Activated CD4-positive, alpha-beta T cell treated with anti-CD3 and anti-CD28 coated beads, Interleukin-2, amount 10 ng/mL, durations not matched to agents 7 days and 5 days (primary cell): Measurements from ENCODE around the gene HIKESHI. TPM values are rescaled to one million over a fixed set of nuclear protein-coding genes. Genes with fewer than 3 reads are reported as not detected.
"Not testable (repeated sequence)": the region's sequence is repeated elsewhere in the genome, so short reads cannot be mapped to it uniquely, and the experiment has no call there.

Experiments
- CTCF ChIA-PET: fragments of 350-600 bp; sonication (Branson Sonifier 250); formaldehyde crosslinking; loops from one replicate; lab custom pipeline; 2021; ENCODE audit warnings: antibody characterized with exemption; lab: Charles Lee
- POLR2A ChIA-PET: fragments of 350-600 bp; sonication (Branson Sonifier 250); formaldehyde crosslinking; loops from one replicate; lab custom pipeline; 2021; ENCODE audit warnings: antibody characterized with exemption; lab: Charles Lee
- DNase-seq: peaks from one replicate; pipeline ENCODE4 v3.0.0-alpha.2; 2020
- H3K27ac Mint-ChIP-seq: one replicate; pipeline ENCODE4 v1.8.0; 2021; ENCODE audit warnings: mild to moderate bottlenecking, moderate library complexity, mixed read lengths
- H3K27me3 Mint-ChIP-seq: one replicate; pipeline ENCODE4 v1.8.0; 2021; ENCODE audit warnings: mixed read lengths
- H3K36me3 Mint-ChIP-seq: one replicate; pipeline ENCODE4 v1.8.0; 2021; ENCODE audit warnings: low read depth, mixed read lengths
- H3K4me1 Mint-ChIP-seq: one replicate; pipeline ENCODE4 v1.8.0; 2021; ENCODE audit warnings: mixed read lengths
- H3K4me3 Mint-ChIP-seq: one replicate; pipeline ENCODE4 v1.8.0; 2021; ENCODE audit warnings: mild to moderate bottlenecking, moderate library complexity, mixed read lengths
- H3K9me3 Mint-ChIP-seq: one replicate; pipeline ENCODE4 v1.8.0; 2021; ENCODE audit warnings: mixed read lengths
- total RNA-seq, 2 experiments: library from RNA; stranded (reverse); gene quantifications; one replicate each; pipeline ENCODE4 v1.2.3, GENCODE V29; 2021

HIKESHI gene
- total RNA-seq, 2 experiments from 2014 or later: 35.8 to 46.7 TPM

DNA sequence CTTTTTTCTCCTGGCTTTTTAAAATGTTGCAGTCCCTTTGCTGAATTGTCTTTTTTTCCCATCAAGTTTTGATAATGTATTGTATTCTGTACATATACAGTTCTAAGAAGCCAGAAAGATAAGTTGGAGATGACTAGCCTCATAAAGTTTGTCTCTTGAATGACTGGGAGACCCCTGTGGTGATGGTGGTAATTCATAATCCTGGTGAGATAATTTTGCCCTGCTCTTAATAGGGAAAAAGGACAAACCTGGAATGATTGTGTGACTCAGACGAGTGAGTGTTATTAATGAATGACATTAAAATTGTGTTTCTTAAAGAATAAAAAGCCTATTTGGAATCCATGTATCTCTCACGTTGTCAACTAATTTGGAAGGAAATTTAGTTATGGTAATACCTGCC, 1.2 kb downstream of the HIKESHI start:
- Mint-ChIP-seq H3K4me1 (peaks cover 30% of the 10 kb centered on the region), H3K27ac (peak overlapping the region; percentile 93), H3K36me3 (peaks cover 10% of the 10 kb centered on the region), H3K27me3 (no peaks in the 10 kb centered on the region), H3K9me3 (peaks cover 2% of the 10 kb centered on the region), H3K4me3 (peak overlapping the region; percentile 100)
- ChIA-PET CTCF (interaction anchor here (1.4 kb wide), 3 partner anchors 9 to 11 kb away, joined by 4 to 6 read pairs (median 6); no protein-coding TSS in a partner anchor), POLR2A (no interaction called here)
- no peak for DNase-seq

DNA sequence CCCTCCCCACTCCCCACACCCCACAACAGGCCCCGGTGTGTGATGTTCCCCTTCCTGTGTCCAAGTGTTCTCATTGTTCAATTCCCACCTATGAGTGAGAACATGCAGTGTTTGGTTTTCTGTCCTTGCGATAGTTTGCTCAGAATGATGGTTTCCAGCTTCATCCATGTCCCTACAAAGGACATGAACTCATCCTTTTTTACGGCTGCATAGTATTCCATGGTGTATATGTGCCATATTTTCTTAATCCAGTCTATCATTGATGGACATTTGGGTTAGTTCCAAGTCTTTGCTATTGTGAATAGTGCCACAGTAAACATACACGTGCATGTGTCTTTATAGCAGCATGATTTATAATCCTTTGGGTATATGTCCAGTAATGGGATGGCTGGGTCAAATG, 6.7 kb downstream of the HIKESHI start:
- H3K9me3 Mint-ChIP-seq, H3K27ac Mint-ChIP-seq, DNase-seq, POLR2A ChIA-PET, H3K27me3 Mint-ChIP-seq, H3K4me1 Mint-ChIP-seq, H3K4me3 Mint-ChIP-seq, CTCF ChIA-PET: not testable (repeated sequence)
- peaks cover 48% of the 10 kb centered on the region for H3K36me3 Mint-ChIP-seq

DNA sequence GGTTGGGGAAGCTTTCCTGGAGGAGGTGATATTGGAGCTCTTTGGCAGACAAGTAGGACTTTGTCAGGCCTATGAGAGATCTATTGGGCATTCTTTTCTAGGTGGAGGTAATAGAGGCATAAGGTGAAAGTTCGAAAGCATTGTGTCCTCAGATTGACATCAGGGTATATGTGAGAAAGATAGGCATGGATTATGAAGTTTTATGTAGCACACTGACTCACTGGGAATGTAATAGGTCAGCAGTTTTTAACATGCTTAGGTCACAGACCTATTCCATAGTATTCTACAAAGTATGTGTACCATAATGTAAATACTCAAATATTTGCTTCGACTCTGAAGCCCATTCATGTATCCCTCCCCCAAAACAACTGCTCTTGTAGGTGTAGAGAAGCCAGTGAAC, 11.8 kb downstream of the HIKESHI start:
- no peak for DNase-seq
- no peak overlapping the region for H3K27ac Mint-ChIP-seq
- no peaks in the 10 kb centered on the region for H3K27me3 Mint-ChIP-seq
- ChIA-PET POLR2A (no interaction called here), CTCF (interaction anchor here (1.0 to 1.4 kb wide), 2 partner anchors 22 to 120 kb away, joined by 3 read pairs; no protein-coding TSS in a partner anchor)
- no peaks in the 10 kb centered on the region for H3K9me3 Mint-ChIP-seq
- no peak overlapping the region for H3K4me3 Mint-ChIP-seq
- peaks cover 5% of the 10 kb centered on the region for H3K4me1 Mint-ChIP-seq
- H3K36me3 Mint-ChIP-seq: peaks cover 61% of the 10 kb centered on the region

DNA sequence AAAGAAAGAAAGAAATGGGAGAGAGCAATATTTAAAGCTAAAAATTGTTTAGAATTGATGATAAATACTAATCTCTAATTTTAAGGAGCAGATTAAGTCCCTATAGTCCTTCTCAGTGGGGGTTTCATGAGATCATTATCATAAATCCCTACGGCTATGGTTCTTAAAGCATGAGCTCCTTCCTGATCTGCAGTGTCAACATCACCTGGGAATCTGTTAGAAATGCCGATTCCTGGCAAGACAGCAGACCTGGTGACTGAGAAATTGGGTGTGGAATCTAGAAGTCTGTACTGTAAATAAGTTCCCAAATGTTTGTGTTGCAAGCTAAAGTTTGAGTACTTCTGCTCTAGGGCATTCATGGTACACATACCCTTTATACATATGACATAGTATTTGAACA, 12.6 kb downstream of the HIKESHI start:
- ChIA-PET CTCF (interaction anchor here (0.5 to 1.4 kb wide), 4 partner anchors 23 to 276 kb away, joined by 3 to 4 read pairs (median 3); no protein-coding TSS in a partner anchor), POLR2A (no interaction called here)
- Mint-ChIP-seq H3K9me3 (no peaks in the 10 kb centered on the region), H3K4me3 (no peak overlapping the region), H3K4me1 (peaks cover 3% of the 10 kb centered on the region), H3K27ac (no peak overlapping the region), H3K27me3 (no peaks in the 10 kb centered on the region), H3K36me3 (peaks cover 54% of the 10 kb centered on the region)
- no peak for DNase-seq

DNA sequence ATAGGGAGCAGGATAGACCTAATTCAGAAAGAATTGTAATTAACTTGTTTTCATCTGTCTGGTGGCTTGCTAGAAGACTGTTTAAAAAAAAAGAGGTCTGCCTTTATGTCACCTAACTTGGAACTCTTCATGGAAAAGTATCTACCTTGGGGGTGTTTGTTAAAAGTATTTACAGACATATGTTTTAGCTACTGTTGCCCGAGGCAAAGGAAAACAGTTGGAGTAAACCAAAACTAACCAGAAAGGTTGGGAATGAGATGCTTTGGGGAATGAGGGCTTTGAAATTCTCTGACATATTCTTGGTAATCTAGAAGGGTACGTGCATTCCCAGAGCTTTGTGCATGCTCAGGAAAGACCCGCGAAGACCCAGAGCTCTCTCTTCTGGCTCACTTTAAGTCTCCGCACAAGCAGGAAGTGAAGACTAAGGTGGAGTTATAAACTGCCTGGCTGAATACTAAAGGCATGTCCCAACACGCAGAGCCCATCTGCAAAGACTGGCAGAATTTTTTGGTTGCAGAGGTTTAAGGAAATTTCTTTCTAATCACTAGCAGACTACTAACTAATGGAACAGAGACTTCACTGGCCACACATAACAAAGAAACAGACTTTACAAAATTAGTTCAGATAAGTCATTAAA, 33.2 kb downstream of the HIKESHI start:
- Mint-ChIP-seq H3K4me1 (peaks cover 4% of the 10 kb centered on the region), H3K36me3 (peaks cover 64% of the 10 kb centered on the region), H3K4me3 (no peak overlapping the region), H3K9me3 (peaks cover 10% of the 10 kb centered on the region), H3K27me3 (no peaks in the 10 kb centered on the region), H3K27ac (peak overlapping the region; percentile 27)
- CTCF ChIA-PET: interaction anchor here (0.6 to 1.5 kb wide), 3 partner anchors 18 to 99 kb away, joined by 4 read pairs; no protein-coding TSS in a partner anchor
- POLR2A ChIA-PET: interaction anchor here (0.6 kb wide), 1 partner anchor 79 kb away, joined by 4 read pairs; no protein-coding TSS in a partner anchor
- DNase-seq: no peak

DNA sequence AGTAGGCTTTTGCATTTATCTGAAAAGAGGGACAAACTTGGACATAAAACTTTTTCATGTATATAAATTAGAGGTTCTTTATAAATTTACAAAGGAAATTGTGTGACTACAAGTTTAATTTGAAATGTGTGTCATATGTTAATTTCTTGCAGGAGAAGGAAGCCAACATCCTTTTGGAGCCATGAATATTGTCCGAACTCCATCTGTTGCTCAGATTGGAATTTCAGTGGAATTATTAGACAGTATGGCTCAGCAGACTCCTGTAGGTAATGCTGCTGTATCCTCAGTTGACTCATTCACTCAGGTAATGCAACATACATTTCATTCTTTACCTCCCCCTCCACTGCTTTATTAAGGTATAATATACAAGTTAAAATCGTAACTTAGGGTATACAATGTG, 35.2 kb downstream of the HIKESHI start:
- H3K36me3 Mint-ChIP-seq: peaks cover 69% of the 10 kb centered on the region
- peaks cover 10% of the 10 kb centered on the region for H3K9me3 Mint-ChIP-seq
- POLR2A ChIA-PET: no interaction called here
- CTCF ChIA-PET: no interaction called here
- peaks cover 4% of the 10 kb centered on the region for H3K4me1 Mint-ChIP-seq
- no peak overlapping the region for H3K4me3 Mint-ChIP-seq
- DNase-seq: no peak
- no peaks in the 10 kb centered on the region for H3K27me3 Mint-ChIP-seq
- H3K27ac Mint-ChIP-seq: peak overlapping the region; percentile 46

DNA sequence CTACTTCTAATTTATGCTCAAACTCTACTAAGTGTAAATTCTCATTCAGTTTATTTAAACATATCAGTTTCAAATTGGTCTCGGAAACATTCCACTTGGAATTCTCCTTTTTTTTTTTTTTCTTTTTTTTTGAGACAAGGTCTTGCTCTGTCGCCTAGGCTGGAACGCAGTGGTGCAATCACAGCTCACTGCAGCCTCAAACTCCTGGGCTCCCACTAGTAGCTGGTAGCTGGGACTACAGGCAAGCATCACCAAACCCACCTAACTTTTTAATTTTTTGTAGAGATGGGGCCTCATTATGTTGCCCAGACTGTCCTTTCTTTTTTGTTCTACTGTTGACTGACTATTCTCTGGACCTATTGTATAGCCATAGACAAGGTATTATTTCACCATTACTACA, 39.3 kb downstream of the HIKESHI start:
- CTCF ChIA-PET: interaction anchor here (0.6 to 0.8 kb wide), 2 partner anchors 9 to 54 kb away, joined by 3 to 7 read pairs; no protein-coding TSS in a partner anchor
- H3K36me3 Mint-ChIP-seq: peaks cover 43% of the 10 kb centered on the region
- no peak overlapping the region for H3K27ac Mint-ChIP-seq

DNA sequence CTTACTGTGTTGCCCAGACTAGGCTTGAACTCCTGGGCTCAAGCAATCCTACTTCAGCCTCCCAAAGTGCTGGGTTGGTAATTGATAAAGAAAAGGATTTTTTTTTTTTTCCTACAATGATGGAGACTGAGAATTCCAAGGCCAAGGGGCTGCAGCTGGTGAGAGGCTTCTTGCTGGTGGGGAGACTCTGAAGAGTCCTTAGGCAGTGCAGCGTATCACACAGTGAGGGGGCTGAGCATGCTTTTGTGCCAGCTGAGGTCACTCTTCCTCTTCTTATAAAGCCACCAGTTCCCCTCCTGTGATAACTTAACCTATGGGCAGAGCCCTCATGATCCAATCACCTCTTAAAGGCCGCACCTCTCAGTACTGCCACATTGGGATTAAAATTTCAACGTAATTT, 44.5 kb downstream of the HIKESHI start:
- POLR2A ChIA-PET: no interaction called here
- CTCF ChIA-PET: interaction anchor here (0.7 kb wide), 2 partner anchors 48 to 491 kb away, joined by 3 read pairs; partner anchors contain the start of gene CCDC83
- Mint-ChIP-seq H3K36me3 (peaks cover 13% of the 10 kb centered on the region), H3K4me3 (no peak overlapping the region), H3K9me3 (no peaks in the 10 kb centered on the region), H3K27ac (no peak overlapping the region), H3K27me3 (no peaks in the 10 kb centered on the region), H3K4me1 (no peaks in the 10 kb centered on the region)
- DNase-seq: no peak

More for the DNA sequence above, 39.3 kb downstream of the HIKESHI start:
- Mint-ChIP-seq H3K9me3 (peaks cover 3% of the 10 kb centered on the region), H3K4me1 (no peaks in the 10 kb centered on the region), H3K4me3 (no peak overlapping the region), H3K27me3 (no peaks in the 10 kb centered on the region)
- no peak for DNase-seq
- POLR2A ChIA-PET: no interaction called here

DNA sequence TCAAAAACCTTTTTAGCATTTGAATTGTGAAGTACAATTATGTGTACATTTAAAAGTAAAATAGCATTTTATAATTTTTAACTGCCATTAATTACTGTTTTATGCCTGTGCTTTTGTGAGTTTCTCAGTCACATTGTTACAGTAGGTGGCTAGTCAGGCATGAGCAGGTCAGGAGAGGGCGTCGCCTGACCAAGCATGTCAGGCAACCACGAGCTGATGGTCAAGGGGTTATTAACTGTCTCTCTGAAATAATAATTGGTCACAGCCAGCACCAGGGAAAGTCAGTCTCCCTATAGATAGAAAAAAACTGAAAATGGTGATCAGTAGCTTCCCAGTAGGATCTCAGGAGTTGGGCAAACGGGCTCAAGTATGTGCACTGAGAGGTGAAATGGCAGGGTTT, 53.2 kb downstream of the HIKESHI start:
- DNase-seq: no peak
- no peaks in the 10 kb centered on the region for H3K27me3 Mint-ChIP-seq
- H3K4me1 Mint-ChIP-seq: no peaks in the 10 kb centered on the region
- H3K9me3 Mint-ChIP-seq: no peaks in the 10 kb centered on the region
- no peak overlapping the region for H3K27ac Mint-ChIP-seq
- ChIA-PET POLR2A (no interaction called here), CTCF (no interaction called here)
- H3K4me3 Mint-ChIP-seq: no peak overlapping the region
- H3K36me3 Mint-ChIP-seq: peaks cover 2% of the 10 kb centered on the region

DNA sequence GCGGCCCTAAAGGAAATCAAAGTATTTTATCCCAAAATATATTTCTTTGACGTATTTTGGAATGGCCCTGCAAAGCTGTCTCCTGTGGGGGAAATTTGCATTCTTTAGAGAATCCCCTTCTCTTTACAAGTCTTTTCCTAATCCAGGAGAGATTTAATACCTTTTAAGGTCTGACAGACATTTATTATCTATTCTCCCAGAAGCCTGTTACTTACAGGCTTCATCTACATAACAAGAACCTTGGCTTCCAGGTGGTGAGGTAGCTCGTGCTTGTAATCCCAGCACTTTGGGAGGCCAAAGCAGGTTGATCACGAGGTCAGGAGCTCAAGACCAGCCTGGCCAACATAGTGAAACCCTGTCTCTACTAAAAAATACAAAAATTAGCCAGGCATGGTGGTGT, 55.4 kb downstream of the HIKESHI start:
- CTCF ChIA-PET, DNase-seq, H3K4me3 Mint-ChIP-seq, H3K36me3 Mint-ChIP-seq, H3K4me1 Mint-ChIP-seq, H3K27me3 Mint-ChIP-seq, H3K27ac Mint-ChIP-seq, H3K9me3 Mint-ChIP-seq, POLR2A ChIA-PET: not testable (repeated sequence)

DNA sequence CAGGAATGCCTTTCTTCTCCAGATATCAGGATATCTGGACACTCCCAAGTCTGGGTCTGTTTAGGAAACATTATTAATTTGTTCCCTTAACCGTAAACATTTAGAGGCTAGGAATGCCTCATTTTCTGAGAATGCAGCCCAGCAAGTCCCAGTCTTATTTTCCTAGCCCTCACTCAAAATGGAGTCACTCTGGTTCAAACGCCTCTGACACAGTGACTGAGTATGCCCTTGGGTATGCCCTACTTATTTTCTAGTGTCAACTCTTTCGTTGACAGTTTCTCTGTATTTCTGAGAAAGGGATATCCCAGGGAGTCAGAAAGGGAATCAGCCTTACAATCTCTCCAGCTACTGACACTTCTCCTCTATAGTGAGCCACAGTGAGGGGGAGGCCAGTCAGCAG, 56.7 kb downstream of the HIKESHI start:
- no peaks in the 10 kb centered on the region for H3K36me3 Mint-ChIP-seq
- peaks cover 3% of the 10 kb centered on the region for H3K9me3 Mint-ChIP-seq
- no peaks in the 10 kb centered on the region for H3K27me3 Mint-ChIP-seq
- no peak overlapping the region for H3K27ac Mint-ChIP-seq
- H3K4me1 Mint-ChIP-seq: no peaks in the 10 kb centered on the region
- no peak overlapping the region for H3K4me3 Mint-ChIP-seq
- ChIA-PET CTCF (no interaction called here), POLR2A (no interaction called here)
- DNase-seq: no peak

DNA sequence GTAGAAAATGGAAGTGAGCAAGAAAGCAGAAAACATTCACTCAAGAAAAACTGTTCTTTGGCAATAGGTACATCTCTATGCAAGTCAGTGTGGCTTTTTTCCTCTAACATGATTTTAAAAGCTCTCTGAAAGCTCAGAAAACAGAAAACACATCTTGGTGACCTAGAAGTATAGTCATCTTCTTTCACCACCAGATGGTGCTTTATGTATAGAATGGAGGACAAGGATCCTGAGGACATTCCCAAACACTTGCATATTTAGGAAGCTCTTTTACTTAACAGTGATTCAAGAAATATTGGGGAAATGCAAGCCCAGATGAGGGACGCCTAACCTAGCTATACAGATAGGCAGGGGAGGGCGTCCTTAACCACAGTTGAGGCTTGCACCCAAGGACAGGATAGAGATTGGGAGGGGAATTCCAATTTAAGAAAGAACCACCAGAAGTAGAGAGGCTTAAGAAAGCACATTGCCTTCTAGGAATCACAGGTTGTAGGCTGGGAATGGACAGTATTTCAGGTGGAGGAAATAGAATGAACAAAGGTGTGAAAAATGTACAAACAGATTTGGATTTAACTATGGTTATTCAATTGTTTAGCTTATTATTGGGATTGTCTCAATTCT, 58.8 kb downstream of the HIKESHI start:
- POLR2A ChIA-PET: no interaction called here
- CTCF ChIA-PET: interaction anchor here (1.2 kb wide), 1 partner anchor 10 kb away, joined by 3 read pairs; no protein-coding TSS in a partner anchor
- Mint-ChIP-seq H3K9me3 (peaks cover 3% of the 10 kb centered on the region), H3K4me1 (no peaks in the 10 kb centered on the region), H3K4me3 (no peak overlapping the region), H3K27ac (no peak overlapping the region), H3K36me3 (no peaks in the 10 kb centered on the region), H3K27me3 (no peaks in the 10 kb centered on the region)
- no peak for DNase-seq

DNA sequence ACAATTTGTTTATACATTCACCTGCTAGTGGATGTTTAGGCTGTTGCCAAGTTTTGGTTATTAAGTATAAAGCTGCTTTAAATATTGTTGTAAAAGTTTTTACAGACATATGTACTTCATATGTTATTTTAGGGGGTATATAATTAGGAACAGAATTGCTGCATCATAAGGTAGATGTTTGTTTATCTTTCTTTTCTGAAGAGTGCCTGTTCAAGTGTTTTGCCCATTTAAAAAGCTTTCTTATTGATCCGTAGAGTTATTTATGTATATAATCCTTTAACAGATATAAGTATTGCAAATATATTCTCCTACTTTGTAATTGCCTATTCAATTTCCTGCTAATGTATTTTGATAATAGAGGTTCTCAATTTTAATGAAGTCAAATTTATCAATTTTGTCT, 61.4 kb downstream of the HIKESHI start:
- Mint-ChIP-seq H3K36me3 (no peaks in the 10 kb centered on the region), H3K27ac (no peak overlapping the region), H3K27me3 (no peaks in the 10 kb centered on the region), H3K4me3 (no peak overlapping the region), H3K9me3 (peaks cover 3% of the 10 kb centered on the region), H3K4me1 (no peaks in the 10 kb centered on the region)
- DNase-seq: no peak
- ChIA-PET CTCF (interaction anchor here (0.7 kb wide), 1 partner anchor 509 kb away, joined by 4 read pairs; the partner anchor contains the start of gene CCDC83), POLR2A (no interaction called here)
